Superior temporal gyrus (tissue), 1 donor: Measurements from ENCODE around the gene TSSC4.

Experiments
- DNase-seq: peaks from one replicate; pipeline ENCODE4 v3.0.0-alpha.2; 2016; ENCODE audit errors: extremely low spot score

Gene TSSC4

GRCh38 chr11:2447951-2448650 lies 47.6 kb downstream of the TSSC4 start:
- DNase-seq = no peak

GRCh38 chr11:2448661-2449547 lies 48.4 kb downstream of the TSSC4 start:
- DNase-seq = no peak

GRCh38 chr11:2449548-2450320 lies 49.2 kb downstream of the TSSC4 start:
- no peak for DNase-seq

- DNase-seq = no peak
These were observed 49.9 kb downstream of the TSSC4 start for GRCh38 chr11:2450321-2451041.

- no peak for DNase-seq
These were observed 50.8 kb downstream of the TSSC4 start for GRCh38 chr11:2451336-2451735.

- DNase-seq = no peak
These were observed 51.4 kb downstream of the TSSC4 start for GRCh38 chr11:2451916-2452315.

- DNase-seq = no peak
These were observed 51.9 kb downstream of the TSSC4 start for GRCh38 chr11:2452321-2453012.

GRCh38 chr11:2453436-2453835 lies 52.9 kb downstream of the TSSC4 start:
- DNase-seq = no peak
